Myocyte (in vitro differentiated cells): ENCODE data around the gene CACNA2D1. TPM values are rescaled to one million over a fixed set of nuclear protein-coding genes. Genes with fewer than 3 reads are reported as not detected.
A peak's percentile ranks its signal among the peaks of the same experiment; 100 is the strongest.
"Not testable (repeated sequence)": the region's sequence is repeated elsewhere in the genome, so short reads cannot be mapped to it uniquely, and the experiment has no call there.

Experiments used
- DNase-seq: peaks from one replicate; pipeline ENCODE4 v3.0.0-alpha.2; 2012; ENCODE audit warnings: low read depth
- total RNA-seq: library from RNA; depleted of rRNA; stranded (reverse); fragments of >200 nt; gene quantifications from 2 replicates; pipeline ENCODE4 v1.2.3, GENCODE V29; 2014

The CACNA2D1 gene
- total RNA-seq, 1 donor from 2014 or later, result 231 TPM

DNA sequence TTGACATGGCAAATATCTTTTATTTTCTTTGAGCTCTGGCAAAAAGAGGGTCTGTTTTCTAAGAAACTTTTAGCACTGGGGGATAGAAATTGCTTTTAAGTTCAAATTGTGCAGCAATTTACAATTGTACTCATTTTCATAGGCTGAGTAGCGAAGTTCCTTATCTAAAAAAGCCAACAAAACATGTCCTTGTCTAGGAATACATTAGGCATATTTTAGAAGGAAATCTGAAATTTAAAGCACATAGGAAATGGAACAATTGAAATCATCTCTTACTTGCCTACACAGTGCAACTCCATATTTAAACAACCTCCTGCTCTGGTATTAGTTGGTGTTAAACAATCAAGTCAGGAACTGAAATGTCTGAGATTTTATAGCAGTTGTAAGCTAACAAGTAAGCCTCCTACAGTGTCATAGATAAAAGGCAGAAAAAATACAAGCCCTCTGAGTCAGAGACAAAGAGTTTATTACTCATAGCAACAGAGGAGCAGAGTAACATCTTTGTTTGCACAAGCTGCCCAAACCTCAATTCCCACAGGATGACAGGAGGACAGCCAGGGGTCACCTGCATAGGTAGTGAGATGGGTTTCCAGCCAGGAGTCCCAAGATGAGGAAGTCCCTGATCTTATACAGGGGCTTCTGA is 393.6 kb downstream of the CACNA2D1 start:
- peak; percentile 81 for DNase-seq

DNA sequence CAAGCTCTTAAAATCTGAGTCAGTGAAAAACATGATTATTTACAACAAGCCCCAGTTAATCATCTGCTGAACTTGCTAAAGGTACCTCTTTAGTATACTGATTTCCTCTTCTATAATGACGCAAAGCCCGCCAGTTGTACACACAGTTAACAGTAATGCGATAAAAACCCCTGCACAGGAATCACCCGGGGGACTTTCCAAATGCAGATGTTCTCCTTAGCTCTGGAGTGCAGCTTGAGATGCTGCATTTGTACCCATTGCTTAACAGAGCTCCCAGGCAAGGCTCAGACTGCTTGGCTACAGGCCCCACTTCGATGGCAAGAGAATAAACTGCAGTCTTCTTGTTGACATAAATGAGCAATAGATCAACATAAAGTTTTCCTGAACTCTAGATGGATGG is 394.1 kb downstream of the CACNA2D1 start:
- no peak for DNase-seq

DNA sequence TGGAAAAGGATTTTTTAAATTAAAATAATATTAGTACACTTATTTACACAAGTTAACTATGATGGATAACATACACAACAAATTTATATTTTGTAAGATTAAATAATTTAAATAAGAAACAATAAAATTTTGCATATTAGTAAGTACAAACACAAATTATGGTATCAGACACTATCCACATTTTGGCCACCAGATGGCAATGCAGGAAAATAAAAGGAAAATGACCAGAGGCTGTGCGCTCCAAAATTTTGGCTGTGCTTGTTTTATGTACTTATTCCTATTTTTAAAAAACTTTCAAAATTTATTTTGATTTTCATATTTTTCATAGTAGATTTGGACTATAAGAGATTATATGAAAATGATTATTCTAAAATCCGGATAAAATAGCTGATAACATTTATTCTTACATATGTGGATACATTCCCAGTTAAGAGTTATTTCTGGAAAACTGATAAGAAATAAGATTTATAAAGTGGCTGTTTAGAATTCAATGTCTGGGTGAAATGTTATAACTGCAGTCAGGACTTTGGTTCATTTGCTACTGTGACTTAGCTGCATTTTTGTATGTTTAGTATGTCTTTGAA is 399.0 kb downstream of the CACNA2D1 start:
- DNase-seq, result peak; percentile 82

DNA sequence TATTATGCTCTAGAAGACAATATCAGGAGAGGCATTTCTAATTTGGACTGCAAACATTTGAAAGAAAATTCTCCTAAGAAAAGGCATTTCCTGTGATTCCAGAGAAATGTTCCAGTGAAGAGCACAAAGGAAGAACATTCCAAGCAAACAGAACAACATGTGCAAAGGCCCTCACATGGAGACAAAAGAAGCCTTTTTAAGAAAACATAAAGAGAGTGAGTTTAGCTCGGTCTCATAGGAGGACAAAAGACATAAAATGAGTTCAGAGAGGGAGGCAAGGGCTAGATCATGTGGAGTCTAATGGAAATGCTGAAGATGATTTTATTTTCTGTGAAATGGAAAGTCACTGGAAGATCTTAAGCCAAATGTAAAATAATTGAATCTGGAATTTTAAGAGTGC is 404.0 kb downstream of the CACNA2D1 start:
- no peak for DNase-seq

DNA sequence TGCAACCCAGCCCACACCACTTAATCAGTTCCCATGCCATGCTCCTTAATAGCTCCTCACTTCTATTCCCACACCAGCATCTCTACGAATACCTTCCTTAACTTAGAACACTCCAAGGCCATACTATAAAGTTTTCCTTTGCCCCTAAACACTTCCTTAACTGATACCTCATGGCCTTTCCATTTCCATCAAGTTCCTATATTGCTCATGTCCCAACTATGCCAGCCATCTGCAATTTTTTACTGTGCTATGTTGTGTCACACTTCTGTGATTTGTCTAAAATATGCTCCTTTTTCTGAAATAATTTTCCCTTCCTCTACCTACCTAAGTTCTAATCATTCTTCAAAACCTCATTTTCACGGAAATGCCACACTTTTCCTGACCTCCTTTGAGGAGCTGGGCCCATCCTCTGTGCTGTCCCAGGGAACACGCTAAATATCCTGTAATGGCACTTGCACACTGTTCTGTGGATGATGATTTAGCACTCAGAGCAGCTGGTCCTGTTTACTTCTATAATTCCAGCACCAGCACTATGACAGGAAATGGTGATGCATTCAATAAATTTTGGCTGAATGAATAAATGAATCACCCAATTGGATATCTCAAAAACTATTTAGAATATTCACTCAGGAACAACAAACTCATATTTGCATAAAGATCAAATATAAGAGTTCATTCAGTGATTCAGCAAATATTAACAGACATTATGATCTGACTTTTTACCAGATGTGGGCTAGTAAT is 407.3 kb downstream of the CACNA2D1 start:
- peak; percentile 62 for DNase-seq

DNA sequence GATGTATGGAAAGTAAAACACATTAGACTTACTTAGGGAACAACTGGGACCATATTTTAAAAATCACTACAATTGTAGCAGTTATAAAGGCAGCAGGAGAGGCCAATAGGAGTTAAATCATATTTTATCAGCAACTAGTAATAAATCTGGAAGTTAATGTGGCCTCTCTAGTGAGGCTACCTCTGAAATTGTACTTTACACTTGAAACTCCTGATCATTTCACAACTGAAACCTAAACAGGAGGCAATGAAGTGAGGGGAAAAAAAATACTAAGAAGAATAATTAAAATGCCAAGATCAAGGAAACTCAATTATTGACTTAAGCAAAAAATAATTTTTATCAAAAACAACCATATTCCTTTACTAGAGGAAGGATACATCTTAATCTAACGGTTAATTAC is 408.1 kb downstream of the CACNA2D1 start:
- DNase-seq, result no peak

DNA sequence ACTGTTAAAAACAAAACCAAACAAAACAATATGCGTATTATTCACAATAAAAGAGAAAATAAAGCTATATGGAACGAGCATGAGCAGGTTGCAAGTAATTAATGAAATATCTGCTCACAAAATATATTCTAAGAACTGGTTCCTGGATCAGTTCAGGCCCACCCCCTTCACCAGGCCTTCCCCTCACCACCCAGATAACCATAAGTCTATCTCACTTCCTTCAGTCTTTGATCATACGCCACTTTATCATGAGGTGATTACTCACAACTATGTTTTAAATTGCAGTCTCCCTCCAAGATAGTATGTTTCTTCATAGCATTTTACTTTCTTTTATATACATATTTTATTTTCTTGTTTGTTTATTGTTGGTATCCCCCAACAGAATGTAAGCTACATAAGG is 410.7 kb downstream of the CACNA2D1 start:
- no peak for DNase-seq

DNA sequence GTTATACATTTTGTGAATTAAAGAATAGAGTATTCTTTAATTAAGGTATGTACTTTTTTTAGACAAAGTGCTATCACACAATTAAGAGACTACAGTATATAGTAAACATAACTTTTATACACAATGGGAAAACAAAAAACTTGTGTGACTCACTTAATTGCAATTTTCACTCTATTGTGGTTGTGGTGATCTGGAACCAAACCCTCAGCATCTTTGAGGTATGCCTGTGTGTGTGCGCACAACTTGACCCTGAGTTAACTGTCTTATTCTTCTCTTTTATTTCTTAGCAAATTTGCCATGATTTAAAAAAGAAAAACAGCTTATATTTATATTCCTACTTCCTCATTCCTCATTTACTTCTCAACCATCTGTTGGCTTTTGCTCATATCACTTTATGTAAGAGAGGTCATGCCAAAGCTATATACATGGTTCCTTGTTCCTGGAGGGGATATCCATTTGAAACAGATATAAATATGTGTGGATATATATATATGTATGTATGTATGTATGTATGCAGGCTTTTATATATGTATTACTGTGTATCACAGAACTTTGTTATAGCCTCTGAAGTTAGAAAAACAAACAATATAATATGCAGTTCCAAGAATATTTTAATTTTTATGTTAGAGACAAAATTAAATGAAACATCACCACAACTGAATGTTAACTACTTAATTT is 414.2 kb downstream of the CACNA2D1 start:
- DNase-seq, result peak; percentile 73

DNA sequence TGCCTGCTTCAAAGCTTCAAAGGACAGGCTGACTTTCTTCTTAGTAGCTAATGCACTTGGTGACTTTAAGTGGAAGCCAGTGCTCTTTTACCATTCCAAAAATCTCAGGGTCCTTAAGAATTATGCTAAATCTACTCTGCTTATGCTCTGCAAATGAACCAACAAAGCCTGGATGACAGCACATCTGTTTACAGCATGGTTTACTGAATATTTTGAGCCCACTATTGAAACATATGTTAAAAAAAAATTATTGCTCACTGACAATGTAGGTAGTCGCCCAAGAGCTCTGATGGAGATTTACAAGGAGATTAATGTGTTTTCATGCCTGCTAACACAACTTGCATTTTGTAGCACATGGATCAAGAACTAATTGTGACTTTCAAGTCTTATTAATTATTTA is 415.5 kb downstream of the CACNA2D1 start:
- no peak for DNase-seq

DNA sequence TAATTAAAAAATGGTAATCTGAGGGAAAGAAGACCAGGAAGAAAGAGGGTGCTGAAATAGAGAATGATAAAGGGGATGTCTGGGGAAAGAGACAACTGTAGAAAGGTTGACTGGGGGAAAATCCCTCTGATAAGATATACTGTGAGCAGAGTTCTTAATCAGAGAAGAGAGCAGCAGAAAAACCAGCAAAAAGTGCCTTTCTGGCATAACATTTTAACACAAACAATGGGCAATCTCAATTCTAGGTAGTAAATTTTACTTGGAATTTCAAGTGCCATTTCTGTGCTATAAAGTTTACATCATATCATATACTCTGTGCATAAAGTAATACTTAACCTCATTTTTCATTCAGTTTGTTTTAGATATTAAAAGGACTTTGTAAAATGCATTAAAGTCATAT is 421.9 kb downstream of the CACNA2D1 start:
- no peak for DNase-seq

DNA sequence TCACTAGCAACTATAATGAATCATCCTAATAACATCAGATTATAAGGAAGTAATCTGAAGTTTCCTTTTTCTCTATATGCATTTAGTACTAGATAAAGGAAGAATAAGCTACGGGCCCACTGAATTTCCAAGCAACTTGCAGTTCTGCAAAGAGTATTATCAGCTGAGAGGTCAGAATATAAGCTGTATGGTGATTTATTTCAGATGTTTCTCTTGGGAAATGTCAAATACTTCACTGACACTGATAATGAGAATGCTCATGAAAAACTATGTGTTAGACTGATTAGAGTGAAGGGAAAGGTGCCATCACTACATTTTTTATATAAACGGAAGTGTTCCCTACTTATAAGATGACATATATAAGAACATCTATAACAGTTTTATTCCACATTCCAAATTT is 422.5 kb downstream of the CACNA2D1 start:
- no peak for DNase-seq

DNA sequence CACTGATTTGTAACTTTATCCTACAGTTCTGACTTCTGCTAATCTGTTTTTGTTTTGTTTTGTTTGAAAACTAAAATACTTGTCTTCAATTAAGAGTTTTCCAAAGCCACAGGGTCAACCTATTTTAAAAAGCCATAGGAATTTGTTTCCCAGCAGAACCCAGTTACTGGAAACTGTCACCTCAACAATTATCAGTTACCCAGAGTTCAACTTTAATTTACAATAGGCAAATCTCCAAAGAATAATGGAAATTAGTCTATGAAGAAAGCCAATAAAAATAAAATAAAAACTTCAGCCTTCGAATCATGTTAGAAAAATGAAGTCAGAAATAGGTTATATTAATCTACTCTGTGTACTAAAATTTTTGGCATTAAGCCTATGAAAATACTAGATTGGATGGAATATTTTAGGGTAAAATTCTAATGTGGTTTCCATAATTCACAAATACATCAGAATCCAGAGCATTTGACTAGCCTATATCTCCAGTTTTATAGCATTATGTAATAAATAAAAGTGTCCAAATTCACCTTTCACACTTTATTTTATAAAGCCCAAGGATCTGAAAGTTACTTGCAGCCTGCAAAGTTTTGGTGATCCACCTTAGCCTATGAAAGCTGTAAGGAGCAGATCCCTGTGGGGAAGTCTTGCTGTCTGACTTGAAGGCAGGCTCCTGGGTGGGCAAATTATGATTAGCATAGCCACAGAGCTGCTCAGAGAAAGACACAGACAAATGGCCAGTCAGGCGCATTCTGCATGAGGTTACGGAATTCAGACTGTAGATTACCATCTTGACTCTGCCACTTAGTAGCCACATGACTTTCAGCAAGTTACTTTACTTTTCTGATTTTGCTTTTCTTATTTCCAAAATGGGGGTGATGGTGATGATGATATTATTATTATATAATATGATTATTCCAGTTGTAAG is 423.8 kb downstream of the CACNA2D1 start:
- DNase-seq, result no peak

DNA sequence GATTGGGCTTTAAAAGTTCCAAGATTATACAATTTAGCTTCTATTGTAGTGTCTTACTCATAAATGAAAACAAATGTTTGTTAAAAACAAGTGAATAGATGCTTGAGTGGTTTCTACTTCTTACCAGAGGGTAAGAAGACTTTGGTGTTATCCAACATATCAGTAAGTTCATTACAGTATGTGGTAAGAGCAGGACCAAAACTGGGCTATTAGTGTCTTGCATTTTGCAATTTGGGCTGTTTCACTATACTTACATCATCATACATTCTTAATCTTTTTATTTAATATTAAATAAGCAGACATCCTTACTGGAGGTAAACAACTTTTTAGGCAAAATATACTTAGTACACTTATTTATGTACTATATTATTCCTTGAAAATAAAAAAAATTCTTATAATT is 425.4 kb downstream of the CACNA2D1 start:
- DNase-seq, result no peak

DNA sequence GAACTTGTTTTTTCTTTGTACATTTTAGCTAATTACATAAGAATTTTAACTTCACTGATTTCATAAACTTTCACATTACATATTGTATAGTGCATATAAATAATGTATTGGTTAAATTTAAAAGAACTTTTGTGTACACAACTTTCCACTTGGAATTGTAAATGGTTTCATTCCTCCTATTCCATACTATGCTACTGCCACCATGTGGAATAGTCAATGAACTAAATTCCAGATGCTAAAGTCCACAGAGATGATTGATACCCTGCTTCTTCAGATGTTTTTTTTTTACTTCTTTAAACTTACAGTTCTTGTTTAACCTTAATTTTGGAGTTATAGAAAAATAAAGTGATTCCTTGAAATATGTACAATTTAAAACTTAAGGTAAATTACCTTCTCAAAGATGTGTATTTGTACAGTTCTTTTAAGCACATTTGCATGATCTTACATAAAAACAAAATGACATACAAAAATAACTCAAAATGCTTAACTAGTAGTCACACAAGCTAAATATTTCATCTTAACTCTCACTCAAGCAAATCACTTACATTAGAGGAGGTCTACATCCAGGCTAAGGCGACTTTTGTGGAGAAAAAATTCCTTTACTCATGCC is 426.1 kb downstream of the CACNA2D1 start:
- peak; percentile 67 for DNase-seq

DNA sequence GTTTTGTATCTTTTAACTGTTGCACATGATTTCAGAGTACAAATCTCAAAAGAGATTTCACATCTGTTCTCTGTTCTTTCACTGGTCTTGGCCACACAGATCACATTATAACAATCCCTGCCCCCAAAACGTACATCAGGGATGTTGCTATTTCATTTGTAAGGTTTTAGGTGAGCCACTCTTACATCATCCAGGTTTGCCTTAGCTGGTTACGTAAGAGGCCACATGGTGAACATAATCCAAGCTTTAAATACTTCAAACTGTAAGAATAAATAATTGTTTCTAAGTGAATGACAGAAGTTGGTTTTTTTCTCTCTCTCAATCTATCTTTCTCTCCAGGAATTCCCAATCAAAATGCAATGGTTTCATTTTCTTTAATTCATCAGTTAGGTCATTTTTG is 427.8 kb downstream of the CACNA2D1 start:
- no peak for DNase-seq

DNA sequence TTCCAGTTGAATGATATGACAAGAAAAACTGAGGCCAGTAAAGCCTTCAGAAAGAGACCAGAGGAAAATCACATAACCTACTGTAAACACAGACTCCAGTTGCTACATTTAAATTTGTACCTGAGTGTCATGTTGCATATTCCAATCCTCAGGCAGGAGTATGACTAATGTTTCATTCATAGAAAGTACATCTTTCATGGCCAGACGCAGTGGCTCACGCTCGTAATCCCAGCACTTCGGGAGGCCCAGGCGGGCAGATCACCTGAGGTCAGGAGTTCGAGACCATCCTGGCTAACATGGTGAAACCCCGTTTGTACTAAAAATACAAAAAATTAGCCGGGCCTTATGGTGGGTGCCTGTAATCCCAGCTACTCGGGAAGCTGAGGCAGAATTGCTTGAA is 429.0 kb downstream of the CACNA2D1 start:
- not testable (repeated sequence) for DNase-seq

DNA sequence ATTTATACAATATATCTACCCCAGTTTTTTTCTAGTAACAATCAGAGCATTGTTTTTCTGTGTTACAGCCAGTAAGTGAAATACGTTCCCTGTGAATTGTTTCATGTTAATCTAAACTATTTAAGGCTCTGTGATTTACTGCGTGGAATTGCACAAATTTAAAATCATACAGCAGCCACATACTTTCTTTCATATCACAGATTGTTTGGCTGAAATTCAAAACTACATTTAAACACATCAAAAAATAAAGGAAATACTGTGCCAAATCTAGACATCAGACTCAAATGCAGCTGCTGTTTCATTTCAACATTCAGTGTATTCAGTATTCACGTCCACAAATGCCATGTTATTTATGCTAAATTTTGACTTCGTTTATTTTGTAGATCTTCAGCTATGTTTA is 431.1 kb downstream of the CACNA2D1 start:
- DNase-seq, result peak; percentile 9

DNA sequence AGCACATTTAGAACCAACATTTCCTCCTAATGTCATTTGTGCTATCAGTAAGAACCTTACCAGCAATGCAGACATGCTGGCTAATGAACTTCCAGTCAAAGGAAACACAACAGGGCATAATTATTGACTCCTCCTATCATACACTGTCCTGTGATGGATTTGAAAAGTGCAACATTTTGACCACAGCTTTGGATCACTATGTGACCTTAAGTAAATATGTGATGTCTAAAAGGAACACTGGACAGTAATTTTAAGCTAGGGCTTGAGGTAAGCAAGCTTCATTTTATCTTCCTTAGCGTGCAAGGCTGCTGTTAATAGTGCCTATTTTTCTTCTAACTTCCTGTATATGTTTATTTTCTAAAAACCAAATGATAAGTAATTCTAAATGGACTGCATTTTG is 433.2 kb downstream of the CACNA2D1 start:
- DNase-seq, result no peak

DNA sequence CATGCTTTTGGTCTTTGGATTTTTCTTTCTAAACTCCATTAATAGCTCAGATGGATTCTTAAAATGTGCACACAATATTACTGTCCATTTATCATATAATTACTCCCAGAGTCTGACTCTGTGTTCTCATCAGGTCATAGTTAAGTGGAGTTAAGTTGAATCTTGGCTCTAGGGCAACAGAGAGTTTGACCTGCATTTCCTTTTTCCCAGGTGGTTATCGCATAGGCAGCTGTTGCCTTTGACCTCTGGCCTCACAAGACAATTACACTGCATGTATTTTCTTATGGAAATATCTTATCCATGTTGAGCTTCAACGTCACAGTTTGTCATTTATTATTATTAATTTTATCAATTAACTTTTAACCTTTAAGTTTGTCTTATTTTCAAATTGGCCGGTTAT is 436.3 kb downstream of the CACNA2D1 start:
- no peak for DNase-seq

DNA sequence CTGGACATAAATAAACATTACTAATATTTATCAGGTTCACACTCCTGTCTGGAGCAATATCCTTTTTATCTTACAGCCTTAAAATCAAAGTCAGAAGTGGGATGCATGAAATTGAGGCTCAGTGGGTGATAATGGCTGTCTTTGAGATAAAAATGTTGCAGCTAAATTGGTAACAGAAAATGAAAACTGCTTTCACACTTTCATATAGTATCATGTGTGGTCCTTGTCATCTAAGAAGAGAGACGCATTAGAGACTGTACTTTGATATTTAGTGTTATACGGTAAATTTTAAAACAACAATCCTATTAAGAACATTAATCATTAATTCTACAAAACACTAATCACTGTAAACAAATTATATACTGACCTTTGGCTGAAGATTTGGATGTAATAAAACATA is 438.5 kb downstream of the CACNA2D1 start:
- no peak for DNase-seq

DNA sequence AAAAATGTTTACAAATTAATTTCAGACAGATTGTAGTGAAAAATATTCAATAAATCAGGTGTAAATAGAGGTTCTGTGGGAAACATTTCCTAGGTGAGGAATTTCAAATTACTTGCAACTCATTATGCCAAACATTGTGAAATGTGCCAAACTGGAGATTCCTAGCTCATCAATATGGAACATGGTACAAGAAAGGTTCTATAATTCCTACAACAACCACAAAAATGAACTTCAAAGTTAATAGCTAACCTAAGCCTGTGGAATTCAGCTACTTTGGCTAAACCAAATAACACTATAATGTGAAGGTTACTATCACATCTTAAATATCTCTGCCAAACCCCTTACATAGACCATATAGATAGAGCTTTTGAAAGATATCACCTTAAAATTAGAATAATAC is 450.4 kb downstream of the CACNA2D1 start:
- DNase-seq, result no peak
